ENCODE measurements around the gene FOCAD. TPM values are rescaled to one million over a fixed set of nuclear protein-coding genes. Genes with fewer than 3 reads are reported as not detected.

FOCAD gene
- total and polyA plus RNA-seq, 10 of the 15 experiments (the other 5 are each of a cell fraction or from before 2014, with no cell fraction given): 13.7 to 93.0 (median 41.8) TPM

DNA sequence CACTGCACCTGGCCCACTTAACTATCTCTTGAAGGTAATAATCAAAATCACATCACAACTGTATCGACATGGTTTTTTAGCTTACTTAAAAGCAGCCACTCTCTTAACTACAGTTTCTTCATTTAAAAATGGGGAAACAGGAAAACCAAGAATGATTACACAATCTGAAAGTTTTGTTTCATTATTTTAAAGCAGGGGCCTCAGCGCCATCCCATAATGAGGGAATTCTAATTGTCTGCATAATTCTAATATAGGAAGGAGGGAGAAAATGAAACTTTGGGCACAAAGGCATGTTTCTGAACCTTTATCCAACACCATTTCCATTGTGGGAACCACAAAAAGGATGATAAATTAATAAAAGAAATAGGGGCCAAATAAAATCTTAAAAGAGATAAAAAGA, 339.8 kb downstream of the FOCAD start:
- no peak for ATAC-seq
- H3K27ac ChIP-seq (ENCODE audit: control insufficient read depth, insufficient read depth): no peak overlapping the region
- no peaks in the 10 kb centered on the region for H3K27me3 ChIP-seq (replicated peaks in 1 of 2; ENCODE audit: control insufficient read depth in 2 of 2, insufficient read depth in 2 of 2, low read length in 1 of 2)
- WGBS (ENCODE audit: insufficient coverage, insufficient replicate concordance, low lambda C conversion rate, missing lambda C conversion rate): 35% methylated on average over 2 of the region's 2 CpGs
- no peak overlapping the region for H3K4me3 ChIP-seq
- H4K20me1 ChIP-seq (ENCODE audit: control insufficient read depth, insufficient read depth): no peaks in the 10 kb centered on the region
- ChIA-PET SMC1A (ENCODE audit: uncharacterized antibody, unreplicated experiment) (no interaction called here), RAD21 (ENCODE audit: unreplicated experiment) (no interaction called here), POLR2A (interaction anchor here (0.7 kb wide), 1 partner anchor 939 kb away, joined by 3 read pairs; no protein-coding TSS in a partner anchor), CTCF (no interaction called here)
- H3K9ac ChIP-seq (ENCODE audit: control insufficient read depth, insufficient read depth, low read length): no peak overlapping the region
- in situ Hi-C loops (cut with MboI) (no loop called here), intact Hi-C loops (cut with micrococcal nuclease; ENCODE audit: unreplicated experiment) (no loop called here)
- no peaks in the 10 kb centered on the region for H3K9me3 ChIP-seq (replicated peaks; ENCODE audit: control insufficient read depth, insufficient read depth, low read length)
- H3K4me2 ChIP-seq (ENCODE audit: control insufficient read depth, insufficient read depth): no peak overlapping the region
- DNase-seq (ENCODE audit: low read depth, low spot score): no peak
- BruUV-seq (replicated peaks): no TSS peak
- H3K79me2 ChIP-seq (ENCODE audit: control insufficient read depth, insufficient read depth, low read length): no peaks in the 10 kb centered on the region
- FAIRE-seq: no peak
- peaks cover 0 to 2% of the 10 kb centered on the region in 2 experiments; a peak in 1 of 4 replicates for H3K36me3 ChIP-seq (ENCODE audit: control insufficient read depth in 2 of 2, insufficient read depth in 2 of 2, low read length in 1 of 2)
- H3K4me1 ChIP-seq (ENCODE audit: control insufficient read depth, insufficient read depth, low read length): no peaks in the 10 kb centered on the region
- no peak overlapping the region for H2AFZ ChIP-seq (ENCODE audit: control insufficient read depth, low read depth, low read length)
- TF ChIP-seq NFXL1 (IDR thresholded peaks at IDR 0.05; ENCODE audit: borderline replicate concordance): no peak
- TF ChIP-seq RFX5 (IDR thresholded peaks at IDR 0.05; ENCODE audit: low read depth, low read length): no peak
- TF ChIP-seq TCF12 (IDR thresholded peaks at IDR 0.05; ENCODE audit: low read depth, low read length): no peak
- no peak for TF ChIP-seq NR2F1 (conservative IDR thresholded peaks at IDR 0.05)
- no peak for TF ChIP-seq MYC (IDR thresholded peaks at IDR 0.05; ENCODE audit: insufficient read depth, insufficient read length, insufficient replicate concordance, low read length, severe bottlenecking)
- TF ChIP-seq MTA2 (IDR thresholded peaks at IDR 0.05; ENCODE audit: low read depth): no peak
- TF ChIP-seq, protein P1, sequence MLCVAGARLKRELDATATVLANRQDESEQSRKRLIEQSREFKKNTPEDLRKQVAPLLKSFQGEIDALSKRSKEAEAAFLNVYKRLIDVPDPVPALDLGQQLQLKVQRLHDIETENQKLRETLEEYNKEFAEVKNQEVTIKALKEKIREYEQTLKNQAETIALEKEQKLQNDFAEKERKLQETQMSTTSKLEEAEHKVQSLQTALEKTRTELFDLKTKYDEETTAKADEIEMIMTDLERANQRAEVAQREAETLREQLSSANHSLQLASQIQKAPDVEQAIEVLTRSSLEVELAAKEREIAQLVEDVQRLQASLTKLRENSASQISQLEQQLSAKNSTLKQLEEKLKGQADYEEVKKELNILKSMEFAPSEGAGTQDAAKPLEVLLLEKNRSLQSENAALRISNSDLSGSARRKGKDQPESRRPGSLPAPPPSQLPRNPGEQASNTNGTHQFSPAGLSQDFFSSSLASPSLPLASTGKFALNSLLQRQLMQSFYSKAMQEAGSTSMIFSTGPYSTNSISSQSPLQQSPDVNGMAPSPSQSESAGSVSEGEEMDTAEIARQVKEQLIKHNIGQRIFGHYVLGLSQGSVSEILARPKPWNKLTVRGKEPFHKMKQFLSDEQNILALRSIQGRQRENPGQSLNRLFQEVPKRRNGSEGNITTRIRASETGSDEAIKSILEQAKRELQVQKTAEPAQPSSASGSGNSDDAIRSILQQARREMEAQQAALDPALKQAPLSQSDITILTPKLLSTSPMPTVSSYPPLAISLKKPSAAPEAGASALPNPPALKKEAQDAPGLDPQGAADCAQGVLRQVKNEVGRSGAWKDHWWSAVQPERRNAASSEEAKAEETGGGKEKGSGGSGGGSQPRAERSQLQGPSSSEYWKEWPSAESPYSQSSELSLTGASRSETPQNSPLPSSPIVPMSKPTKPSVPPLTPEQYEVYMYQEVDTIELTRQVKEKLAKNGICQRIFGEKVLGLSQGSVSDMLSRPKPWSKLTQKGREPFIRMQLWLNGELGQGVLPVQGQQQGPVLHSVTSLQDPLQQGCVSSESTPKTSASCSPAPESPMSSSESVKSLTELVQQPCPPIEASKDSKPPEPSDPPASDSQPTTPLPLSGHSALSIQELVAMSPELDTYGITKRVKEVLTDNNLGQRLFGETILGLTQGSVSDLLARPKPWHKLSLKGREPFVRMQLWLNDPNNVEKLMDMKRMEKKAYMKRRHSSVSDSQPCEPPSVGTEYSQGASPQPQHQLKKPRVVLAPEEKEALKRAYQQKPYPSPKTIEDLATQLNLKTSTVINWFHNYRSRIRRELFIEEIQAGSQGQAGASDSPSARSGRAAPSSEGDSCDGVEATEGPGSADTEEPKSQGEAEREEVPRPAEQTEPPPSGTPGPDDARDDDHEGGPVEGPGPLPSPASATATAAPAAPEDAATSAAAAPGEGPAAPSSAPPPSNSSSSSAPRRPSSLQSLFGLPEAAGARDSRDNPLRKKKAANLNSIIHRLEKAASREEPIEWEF (IDR thresholded peaks at IDR 0.05; ENCODE audit: insufficient replicate concordance, low read depth, low read length): no peak
- TF ChIP-seq ZNF274 (IDR thresholded peaks at IDR 0.05; ENCODE audit: insufficient read depth, insufficient read length): no peak
- TF ChIP-seq IKZF1 (conservative IDR thresholded peaks at IDR 0.05): no peak
- TF ChIP-seq E2F4 (IDR thresholded peaks at IDR 0.05; ENCODE audit: low read depth, low read length): no peak
- TF ChIP-seq HDAC2 (IDR thresholded peaks at IDR 0.05): no peak
- no peak for TF ChIP-seq SUZ12 (IDR thresholded peaks at IDR 0.05; ENCODE audit: unreplicated experiment)
- TF ChIP-seq IRF3 (IDR thresholded peaks at IDR 0.05): no peak
- no peak for TF ChIP-seq HSF1 (IDR thresholded peaks at IDR 0.05; ENCODE audit: low read depth, low read length)
- TF ChIP-seq SPI1 (IDR thresholded peaks at IDR 0.05; ENCODE audit: borderline replicate concordance, insufficient read depth, low read depth, low read length): no peak
- TF ChIP-seq ZZZ3 (IDR thresholded peaks at IDR 0.05; ENCODE audit: control insufficient read depth, insufficient read length, low read depth): no peak
- no peak for TF ChIP-seq SIN3A (IDR thresholded peaks at IDR 0.05; ENCODE audit: low read depth, low read length)
